ENCODE data around the gene RNF31. TPM values are rescaled to one million over a fixed set of nuclear protein-coding genes. Genes with fewer than 3 reads are reported as not detected.
A peak's percentile ranks its signal among the peaks of the same experiment; 100 is the strongest.

RNF31 gene
- total RNA-seq, 4 donors from 2014 or later: 17.7 to 106 (median 57.9) TPM

DNA sequence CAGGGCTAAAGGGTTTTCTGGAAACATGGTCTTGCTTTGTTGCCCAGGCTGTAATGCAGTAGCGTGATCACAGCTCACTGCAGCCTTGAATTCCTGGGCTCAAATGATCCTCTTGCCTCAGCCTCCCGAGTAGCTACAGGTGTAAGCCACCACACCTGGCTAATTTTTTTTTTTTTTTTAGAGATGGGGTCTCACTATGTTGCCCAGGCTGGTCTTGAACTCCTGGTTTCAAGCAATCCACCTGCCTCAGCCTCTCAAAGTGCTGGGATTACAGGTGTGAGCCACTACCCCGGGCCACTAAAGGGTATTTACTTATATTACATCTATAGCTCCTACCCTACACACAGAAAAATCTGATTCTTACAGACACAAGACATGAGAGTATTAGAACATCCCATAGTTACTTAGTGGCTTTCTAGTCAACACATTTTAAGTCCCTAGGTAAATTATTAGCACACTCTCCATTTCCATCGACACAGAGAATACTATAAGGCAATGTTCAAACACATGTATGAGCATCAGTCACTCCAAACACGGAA, 38.9 kb upstream of the RNF31 start:
- DNase-seq: no peak
- no peaks in the 10 kb centered on the region for H3K9me3 ChIP-seq
- H3K4me1 ChIP-seq: no peaks in the 10 kb centered on the region
- TF ChIP-seq, protein P1, sequence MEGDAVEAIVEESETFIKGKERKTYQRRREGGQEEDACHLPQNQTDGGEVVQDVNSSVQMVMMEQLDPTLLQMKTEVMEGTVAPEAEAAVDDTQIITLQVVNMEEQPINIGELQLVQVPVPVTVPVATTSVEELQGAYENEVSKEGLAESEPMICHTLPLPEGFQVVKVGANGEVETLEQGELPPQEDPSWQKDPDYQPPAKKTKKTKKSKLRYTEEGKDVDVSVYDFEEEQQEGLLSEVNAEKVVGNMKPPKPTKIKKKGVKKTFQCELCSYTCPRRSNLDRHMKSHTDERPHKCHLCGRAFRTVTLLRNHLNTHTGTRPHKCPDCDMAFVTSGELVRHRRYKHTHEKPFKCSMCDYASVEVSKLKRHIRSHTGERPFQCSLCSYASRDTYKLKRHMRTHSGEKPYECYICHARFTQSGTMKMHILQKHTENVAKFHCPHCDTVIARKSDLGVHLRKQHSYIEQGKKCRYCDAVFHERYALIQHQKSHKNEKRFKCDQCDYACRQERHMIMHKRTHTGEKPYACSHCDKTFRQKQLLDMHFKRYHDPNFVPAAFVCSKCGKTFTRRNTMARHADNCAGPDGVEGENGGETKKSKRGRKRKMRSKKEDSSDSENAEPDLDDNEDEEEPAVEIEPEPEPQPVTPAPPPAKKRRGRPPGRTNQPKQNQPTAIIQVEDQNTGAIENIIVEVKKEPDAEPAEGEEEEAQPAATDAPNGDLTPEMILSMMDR (IDR thresholded peaks at IDR 0.05): no peak
- no peak for TF ChIP-seq POLR2A (IDR thresholded peaks at IDR 0.05)
- H3K27me3 ChIP-seq: no peaks in the 10 kb centered on the region
- intact Hi-C loops (cut with DNase I; ENCODE audit: low total_unique reads): no loop called here
- no peaks in the 10 kb centered on the region for H3K36me3 ChIP-seq
- H3K27ac ChIP-seq: no peak overlapping the region
- H3K4me3 ChIP-seq: no peak overlapping the region

DNA sequence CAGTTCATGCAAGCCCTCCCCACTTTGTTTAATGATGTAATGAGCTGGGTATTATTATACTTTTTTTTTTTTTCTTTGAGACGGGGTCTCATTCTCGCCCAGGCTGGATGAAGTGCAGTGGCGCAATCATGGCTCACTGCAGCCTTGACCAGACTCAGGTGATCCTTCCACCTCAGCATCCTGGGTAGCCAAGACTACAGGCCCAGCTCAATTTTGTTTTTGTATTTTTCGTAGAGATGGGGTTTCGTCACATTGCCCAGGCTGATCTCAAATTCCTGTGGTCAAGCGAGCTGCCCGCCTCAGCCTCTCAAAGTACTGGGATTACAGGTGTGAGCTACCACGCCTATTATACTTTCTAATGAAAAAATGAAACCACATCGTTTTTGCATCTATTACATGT, 37.2 kb upstream of the RNF31 start:
- no peaks in the 10 kb centered on the region for H3K36me3 ChIP-seq
- no peak for DNase-seq
- H3K27ac ChIP-seq: no peak overlapping the region
- TF ChIP-seq POLR2A (IDR thresholded peaks at IDR 0.05): no peak
- TF ChIP-seq, protein P1 (IDR thresholded peaks at IDR 0.05): no peak
- no peaks in the 10 kb centered on the region for H3K9me3 ChIP-seq
- no peaks in the 10 kb centered on the region for H3K27me3 ChIP-seq
- intact Hi-C loops (cut with DNase I; ENCODE audit: low total_unique reads): no loop called here
- no peaks in the 10 kb centered on the region for H3K4me1 ChIP-seq
- no peak overlapping the region for H3K4me3 ChIP-seq

DNA sequence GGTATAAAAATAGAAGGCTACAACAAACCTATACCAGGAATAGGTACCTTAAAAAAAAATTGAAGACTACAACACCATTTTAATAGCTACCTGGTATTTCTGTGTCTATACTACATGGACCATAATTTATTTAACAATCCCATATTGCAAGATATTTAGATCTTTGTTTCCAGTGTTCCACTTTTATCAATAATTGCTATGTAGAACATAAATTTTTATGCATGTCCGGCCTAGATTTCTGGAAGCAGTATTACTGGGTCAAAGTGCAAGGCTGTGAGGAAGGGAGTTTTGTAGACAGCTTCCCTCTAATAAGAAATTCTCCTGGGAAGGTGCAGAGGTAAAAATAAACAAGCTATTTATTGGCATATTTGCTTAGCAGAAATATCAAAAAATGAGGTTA, 36.8 kb upstream of the RNF31 start:
- TF ChIP-seq POLR2A (IDR thresholded peaks at IDR 0.05): no peak
- TF ChIP-seq, protein P1 (IDR thresholded peaks at IDR 0.05): no peak
- Histone ChIP-seq H3K9me3 (no peaks in the 10 kb centered on the region), H3K36me3 (no peaks in the 10 kb centered on the region), H3K4me3 (no peak overlapping the region), H3K27ac (no peak overlapping the region), H3K4me1 (no peaks in the 10 kb centered on the region), H3K27me3 (no peaks in the 10 kb centered on the region)
- intact Hi-C loops (cut with DNase I; ENCODE audit: low total_unique reads): no loop called here
- no peak for DNase-seq

GRCh38 chr14:24113379-24113800, 33.9 kb upstream of the RNF31 start:
- Histone ChIP-seq H3K27ac (peak overlapping the region; percentile 99 to 100), H3K27me3 (no peaks in the 10 kb centered on the region), H3K9me3 (no peaks in the 10 kb centered on the region), H3K4me1 (no peaks in the 10 kb centered on the region), H3K4me3 (peak overlapping the region; percentile 60 to 82), H3K36me3 (no peaks in the 10 kb centered on the region)
- no peak for DNase-seq
- intact Hi-C loops (cut with DNase I; ENCODE audit: low total_unique reads): no loop called here
- TF ChIP-seq, protein P1 (IDR thresholded peaks at IDR 0.05): no peak
- TF ChIP-seq POLR2A (IDR thresholded peaks at IDR 0.05): no peak

DNA sequence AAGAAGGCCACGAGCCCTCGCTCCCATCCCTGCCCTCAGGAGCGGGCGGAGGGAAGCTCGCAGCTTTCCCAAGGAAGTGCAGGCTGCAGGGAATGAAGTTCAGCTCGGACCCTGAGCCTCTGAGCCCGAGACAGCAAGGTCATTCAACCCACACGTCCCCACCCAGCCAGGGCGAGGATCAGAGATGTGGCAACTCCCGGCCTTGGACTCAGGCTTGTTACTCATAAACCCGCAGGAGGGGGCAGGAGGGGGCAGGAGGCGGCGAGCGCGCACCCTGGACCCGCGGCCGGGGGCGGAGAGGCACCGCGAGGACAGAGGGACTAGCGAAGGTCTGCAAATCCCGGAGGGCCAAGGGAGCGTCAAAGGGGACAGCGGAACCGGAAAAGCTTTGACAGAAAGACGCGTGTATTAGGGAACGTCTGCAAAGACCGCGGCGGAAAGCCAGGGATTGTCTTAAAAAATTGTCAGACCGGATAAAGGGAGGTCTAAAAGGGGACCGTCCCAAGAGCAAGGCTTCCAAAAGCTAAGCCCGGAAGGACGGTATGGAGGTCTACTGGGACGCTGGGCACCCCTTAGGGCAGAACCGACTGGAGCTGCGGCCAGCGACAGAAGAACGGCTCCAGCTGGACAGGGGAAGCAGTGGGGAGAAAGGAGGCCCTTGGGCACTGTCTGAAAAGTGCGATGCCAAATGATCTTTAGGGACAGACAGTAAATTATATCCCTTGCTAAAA, 33.3 kb upstream of the RNF31 start:
- intact Hi-C loops (cut with DNase I; ENCODE audit: low total_unique reads): no loop called here
- no peaks in the 10 kb centered on the region for H3K36me3 ChIP-seq
- TF ChIP-seq, protein P1 (IDR thresholded peaks at IDR 0.05): peak in 1 of 4 experiments; percentile 2
- peak in 1 of 2 donors; percentile 33 for TF ChIP-seq POLR2A (IDR thresholded peaks at IDR 0.05)
- no peaks in the 10 kb centered on the region for H3K4me1 ChIP-seq
- peak overlapping the region; percentile 99 to 100 for H3K27ac ChIP-seq
- H3K27me3 ChIP-seq: no peaks in the 10 kb centered on the region
- no peaks in the 10 kb centered on the region for H3K9me3 ChIP-seq
- H3K4me3 ChIP-seq: peak overlapping the region; percentile 60 to 82
- DNase-seq: peak; percentile 78 to 85
